PC-9 (cell line): Measurements from ENCODE around the gene CDX1. TPM values are rescaled to one million over a fixed set of nuclear protein-coding genes. Genes with fewer than 3 reads are reported as not detected.

Source experiments
- BruUV-seq: library from RNA; stranded (reverse); fragments of 400-500 nt; replicated peaks from 2 replicates; lab custom pipeline; 2021; lab: Mats Ljungman, UMichigan
- CTCF ChIA-PET: fragments of 300-600 bp; sonication (Branson Sonifier 250); formaldehyde crosslinking; loops from one replicate; lab custom pipeline; 2022; ENCODE audit warnings: antibody characterized with exemption; lab: Charles Lee
- POLR2A ChIA-PET: fragments of 300-600 bp; sonication (Branson Sonifier 250); formaldehyde crosslinking; loops from one replicate; lab custom pipeline; 2022; ENCODE audit warnings: antibody characterized with exemption; ENCODE audit not compliant: unreplicated experiment; lab: Charles Lee
- DNase-seq, 2 experiments: peaks; one replicate each; pipeline versions ENCODE4 v3.0.0 to v3.0.0-alpha.2; 2015 to 2022; ENCODE audit warnings: mixed read lengths in 1 of 2
- H2AFZ ChIP-seq: fragments of 200-600 bp; sonication (generic); 2 replicates; pipeline ENCODE4 v1.8.1; 2017; ENCODE audit warnings: antibody characterized with exemption
- H3F3A ChIP-seq: fragments of 200-600 bp; sonication (generic); 2 replicates; pipeline ENCODE4 v1.8.1; 2017; ENCODE audit warnings: antibody characterized with exemption, mild to moderate bottlenecking, low read depth; ENCODE audit not compliant: insufficient read depth
- H3K27ac ChIP-seq: fragments of 200-600 bp; sonication (generic); 2 replicates; pipeline ENCODE4 v1.6.1; 2016; ENCODE audit warnings: mixed run types
- H3K27me3 ChIP-seq: fragments of 200-600 bp; sonication (generic); 2 replicates; pipeline ENCODE4 v1.6.1; 2016; ENCODE audit warnings: low read depth, mixed run types; ENCODE audit not compliant: insufficient read depth
- H3K36me3 ChIP-seq: fragments of 200-600 bp; sonication (generic); 2 replicates; pipeline ENCODE4 v1.6.1; 2016; ENCODE audit warnings: low read depth, mixed run types
- H3K4me1 ChIP-seq: fragments of 200-600 bp; sonication (generic); replicated peaks from 2 replicates; pipeline ENCODE4 v1.6.1; 2016; ENCODE audit warnings: mixed run types; ENCODE audit not compliant: insufficient read depth
- H3K4me2 ChIP-seq: fragments of 200-600 bp; sonication (generic); 2 replicates; pipeline ENCODE4 v1.6.1; 2017; ENCODE audit warnings: mixed run types
- H3K4me3 ChIP-seq: fragments of 200-600 bp; sonication (generic); 2 replicates; pipeline ENCODE4 v1.6.1; 2016; ENCODE audit warnings: mixed run types
- H3K79me2 ChIP-seq: fragments of 200-600 bp; sonication (generic); 2 replicates; pipeline ENCODE4 v1.6.1; 2017; ENCODE audit warnings: low read depth, mixed run types
- H3K9me2 ChIP-seq: fragments of 200-600 bp; sonication (generic); 2 replicates; pipeline ENCODE4 v1.8.1; 2017; ENCODE audit warnings: mild to moderate bottlenecking; ENCODE audit not compliant: insufficient read depth
- H3K9me3 ChIP-seq: fragments of 200-600 bp; sonication (generic); 2 replicates; pipeline ENCODE4 v1.8.1; 2016; ENCODE audit warnings: low read depth; ENCODE audit not compliant: insufficient read depth
- H4K20me1 ChIP-seq: fragments of 200-600 bp; sonication (generic); 2 replicates; pipeline ENCODE4 v1.8.1; 2017; ENCODE audit not compliant: insufficient read depth
- CTCF ChIP-seq: fragments of 200-600 bp; sonication (generic); conservative IDR thresholded peaks from 2 replicates; pipeline ENCODE4 v1.6.1; 2017; ENCODE audit warnings: mixed run types, antibody characterized with exemption, mild to moderate bottlenecking, moderate library complexity
- EZH2 ChIP-seq: fragments of 200-600 bp; sonication (generic); IDR thresholded peaks from 2 replicates; pipeline ENCODE4 v1.8.0; 2017; ENCODE audit warnings: antibody characterized with exemption, low read depth
- intact Hi-C: fragments of 100-400 bp; cut with micrococcal nuclease; formaldehyde crosslinking; loops from one replicate; pipeline ENCODE4 v1.10.0; 2022; ENCODE audit not compliant: unreplicated experiment
- total RNA-seq: library from RNA; stranded (reverse); gene quantifications from 2 replicates; pipeline ENCODE4 v1.2.3, GENCODE V29; 2021

CDX1 gene
- total RNA-seq, 1 experiment from 2014 or later: not detected

GRCh38 chr5:150121448-150122157 lies 45.0 kb upstream of the CDX1 start:
- H3K36me3 ChIP-seq: no peaks in the 10 kb centered on the region
- no peak overlapping the region for H2AFZ ChIP-seq
- H3K4me2 ChIP-seq: no peak overlapping the region
- POLR2A ChIA-PET: interaction anchor here (0.6 to 0.7 kb wide), 2 partner anchors 59 to 269 kb away, joined by 4 read pairs; no protein-coding TSS in a partner anchor
- no TSS peak for BruUV-seq
- H3K27me3 ChIP-seq: no peaks in the 10 kb centered on the region
- H3K79me2 ChIP-seq: no peaks in the 10 kb centered on the region
- no peaks in the 10 kb centered on the region for H3K9me2 ChIP-seq
- H3K27ac ChIP-seq: no peak overlapping the region
- H3F3A ChIP-seq: no peaks in the 10 kb centered on the region
- no peaks in the 10 kb centered on the region for H3K9me3 ChIP-seq
- no peak overlapping the region for H3K4me3 ChIP-seq
- peaks cover 7% of the 10 kb centered on the region for H3K4me1 ChIP-seq
- no peak for DNase-seq
- CTCF ChIA-PET: interaction anchor here (0.5 to 1.0 kb wide), 5 partner anchors 48 to 593 kb away, joined by 3 to 19 read pairs (median 3); no protein-coding TSS in a partner anchor
- H4K20me1 ChIP-seq: no peaks in the 10 kb centered on the region
- TF ChIP-seq EZH2 (no peak), CTCF (no peak)
- intact Hi-C loops: loop anchor here (1.0 kb wide), 2 partner anchors 120 to 284 kb away; no protein-coding TSS in a partner anchor

GRCh38 chr5:150122158-150122510 lies 44.4 kb upstream of the CDX1 start:
- Histone ChIP-seq H2AFZ (no peak overlapping the region), H3K4me1 (peaks cover 7% of the 10 kb centered on the region), H3F3A (no peaks in the 10 kb centered on the region), H4K20me1 (no peaks in the 10 kb centered on the region), H3K27me3 (no peaks in the 10 kb centered on the region), H3K4me2 (no peak overlapping the region), H3K27ac (no peak overlapping the region), H3K36me3 (no peaks in the 10 kb centered on the region), H3K4me3 (no peak overlapping the region), H3K9me3 (no peaks in the 10 kb centered on the region), H3K79me2 (no peaks in the 10 kb centered on the region), H3K9me2 (no peaks in the 10 kb centered on the region)
- intact Hi-C loops: loop anchor here (1.0 kb wide), 2 partner anchors 121 to 285 kb away; no protein-coding TSS in a partner anchor
- peak in 1 of 2 experiments; percentile 57 for DNase-seq
- TF ChIP-seq CTCF: peak; percentile 68
- no peak for TF ChIP-seq EZH2
- ChIA-PET CTCF (interaction anchor here (0.5 to 1.0 kb wide), 6 partner anchors 11 to 593 kb away, joined by 3 read pairs; no protein-coding TSS in a partner anchor), POLR2A (interaction anchor here (0.6 kb wide), 1 partner anchor 60 kb away, joined by 4 read pairs; no protein-coding TSS in a partner anchor)
- BruUV-seq: no TSS peak

GRCh38 chr5:150122536-150123481 lies 43.8 kb upstream of the CDX1 start:
- Histone ChIP-seq H3F3A (no peaks in the 10 kb centered on the region), H3K27ac (no peak overlapping the region), H3K27me3 (no peaks in the 10 kb centered on the region), H3K4me2 (no peak overlapping the region), H3K9me3 (no peaks in the 10 kb centered on the region), H3K36me3 (no peaks in the 10 kb centered on the region), H3K9me2 (no peaks in the 10 kb centered on the region), H3K79me2 (no peaks in the 10 kb centered on the region), H2AFZ (no peak overlapping the region), H4K20me1 (no peaks in the 10 kb centered on the region), H3K4me3 (no peak overlapping the region), H3K4me1 (peaks cover 7% of the 10 kb centered on the region)
- DNase-seq: no peak
- POLR2A ChIA-PET: interaction anchor here (0.6 kb wide), 1 partner anchor 60 kb away, joined by 4 read pairs; no protein-coding TSS in a partner anchor
- intact Hi-C loops: loop anchor here (1.0 kb wide), 2 partner anchors 122 to 286 kb away; no protein-coding TSS in a partner anchor
- BruUV-seq: no TSS peak
- CTCF ChIA-PET: interaction anchor here (0.5 to 1.0 kb wide), 5 partner anchors 12 to 594 kb away, joined by 3 read pairs; no protein-coding TSS in a partner anchor
- TF ChIP-seq CTCF (no peak), EZH2 (no peak)
